ENCODE data around the gene IMMP2L.

GRCh38 chr7:111229181-111229740, 333.0 kb downstream of the IMMP2L start:
- TF ChIP-seq CTCF (conservative IDR thresholded peaks at IDR 0.05) (no peak), ZFX (IDR thresholded peaks at IDR 0.05) (no peak)

Measured in C4-2B (cell line).